ENCODE data around the gene EMC6. TPM values are rescaled to one million over a fixed set of nuclear protein-coding genes. Genes with fewer than 3 reads are reported as not detected.
A peak's percentile ranks its signal among the peaks of the same experiment; 100 is the strongest.

Gene EMC6
- total and polyA plus RNA-seq, 8 donors = 15.9 to 37.6 (median 23.0) TPM

DNA sequence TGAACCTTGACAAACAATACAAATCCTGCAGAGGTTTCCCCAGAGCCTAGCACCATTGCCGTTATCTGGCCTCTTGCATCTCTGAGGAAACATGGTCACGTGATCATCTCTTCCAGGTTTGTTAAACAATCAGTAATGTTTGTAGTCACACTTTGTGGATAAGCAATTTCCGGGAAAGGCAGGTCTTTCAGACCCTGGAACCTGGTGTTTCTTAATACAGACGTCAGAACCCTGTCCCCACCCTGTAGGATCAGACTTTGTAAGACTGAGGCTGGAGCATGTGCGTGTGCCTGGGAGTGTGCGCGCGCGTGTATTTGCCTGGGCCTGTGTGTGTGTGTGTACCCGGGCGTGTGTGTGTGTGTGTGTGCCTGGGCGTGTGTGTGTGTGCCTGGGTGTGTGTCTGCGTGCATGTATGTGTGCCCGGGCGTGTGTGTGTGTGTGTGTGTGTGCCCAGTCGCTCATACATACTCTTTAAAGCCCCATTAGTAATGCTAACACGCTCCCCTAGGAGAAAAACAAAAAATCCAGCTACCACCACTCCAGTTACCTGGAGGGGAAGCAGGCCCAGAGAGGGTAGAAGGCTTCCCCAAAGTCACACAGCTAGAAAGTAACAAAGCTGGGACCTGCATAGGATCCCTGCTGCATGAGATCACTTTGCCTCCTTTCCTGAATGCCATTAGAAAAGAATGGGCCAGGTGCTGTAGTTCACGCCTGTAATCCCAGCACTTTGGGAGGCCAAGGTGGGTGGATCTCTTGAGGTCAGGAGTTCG, 26.7 kb upstream of the EMC6 start:
- Histone ChIP-seq H3K9me3 (no peaks in the 10 kb centered on the region), H3K4me3 (no peak overlapping the region), H3K4me1 (peaks cover 10 to 22% of the 10 kb centered on the region in 2 donors), H3K36me3 (peaks cover 0 to 32% of the 10 kb centered on the region in 2 donors), H3K27ac (no peak overlapping the region), H3K27me3 (no peaks in the 10 kb centered on the region)
- ATAC-seq = peak; percentile 53
- intact Hi-C loops (cut with DNase I) = no loop called here
- no peak for TF ChIP-seq CTCF (IDR thresholded peaks at IDR 0.05)
- DNase-seq = no peak

GRCh38 chr17:3643889-3644349, 24.7 kb upstream of the EMC6 start:
- H3K9me3 ChIP-seq = no peaks in the 10 kb centered on the region
- H3K36me3 ChIP-seq = peaks cover 0 to 52% of the 10 kb centered on the region in 2 donors
- no peak overlapping the region for H3K4me3 ChIP-seq
- ATAC-seq (no peak), DNase-seq (peak in 1 of 4 donors; percentile 23)
- H3K27ac ChIP-seq = no peak overlapping the region
- intact Hi-C loops (cut with DNase I) = no loop called here
- no peaks in the 10 kb centered on the region for H3K27me3 ChIP-seq
- no peak for TF ChIP-seq CTCF (IDR thresholded peaks at IDR 0.05)
- H3K4me1 ChIP-seq = peaks cover 5 to 10% of the 10 kb centered on the region in 2 donors

DNA sequence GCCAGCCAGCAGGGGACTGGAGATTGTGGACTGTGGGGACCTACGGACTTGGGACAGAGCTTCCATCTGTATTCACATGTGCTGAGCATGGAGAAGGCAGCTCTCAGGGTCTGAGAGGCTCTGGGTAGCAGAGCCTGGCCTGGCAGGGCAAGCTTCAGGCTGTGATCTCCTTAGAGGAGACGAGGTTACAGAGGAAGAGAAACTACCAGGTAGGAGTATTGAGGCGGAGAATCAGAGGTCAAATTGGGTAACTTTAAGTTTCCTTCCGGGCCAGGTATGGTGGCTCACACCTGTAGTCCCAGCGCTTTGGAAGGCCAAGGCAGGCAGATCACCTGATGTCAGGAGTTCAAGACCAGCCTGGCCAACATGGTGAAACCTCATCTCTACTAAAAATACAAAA, 23.3 kb upstream of the EMC6 start:
- TF ChIP-seq CTCF (IDR thresholded peaks at IDR 0.05) = no peak
- no peaks in the 10 kb centered on the region for H3K27me3 ChIP-seq
- peaks cover 0 to 62% of the 10 kb centered on the region in 2 donors for H3K36me3 ChIP-seq
- H3K4me3 ChIP-seq = no peak overlapping the region
- DNase-seq = no peak
- peaks cover 0 to 5% of the 10 kb centered on the region in 2 donors for H3K4me1 ChIP-seq
- intact Hi-C loops (cut with DNase I) = no loop called here
- no peak overlapping the region for H3K27ac ChIP-seq
- H3K9me3 ChIP-seq = no peaks in the 10 kb centered on the region
- ATAC-seq = no peak

- Histone ChIP-seq H3K4me3 (no peak overlapping the region), H3K36me3 (peaks cover 0 to 60% of the 10 kb centered on the region in 2 donors), H3K9me3 (no peaks in the 10 kb centered on the region), H3K27me3 (no peaks in the 10 kb centered on the region), H3K4me1 (no peaks in the 10 kb centered on the region), H3K27ac (no peak overlapping the region)
- DNase-seq = no peak
- intact Hi-C loops (cut with DNase I) = no loop called here
- TF ChIP-seq CTCF (IDR thresholded peaks at IDR 0.05) = no peak
- no peak for ATAC-seq
Observed at GRCh38 chr17:3647251-3647650, 21.4 kb upstream of the EMC6 start.

- H3K36me3 ChIP-seq = peaks cover 0 to 60% of the 10 kb centered on the region in 2 donors
- DNase-seq (peak in 2 of 4 donors; percentile 59 to 82), ATAC-seq (peak; percentile 89)
- no peak overlapping the region for H3K27ac ChIP-seq
- no peaks in the 10 kb centered on the region for H3K4me1 ChIP-seq
- no peak overlapping the region for H3K4me3 ChIP-seq
- peak in 1 of 2 donors; percentile 33 for TF ChIP-seq CTCF (IDR thresholded peaks at IDR 0.05)
- H3K9me3 ChIP-seq = no peaks in the 10 kb centered on the region
- intact Hi-C loops (cut with DNase I) = no loop called here
- H3K27me3 ChIP-seq = no peaks in the 10 kb centered on the region
Observed at GRCh38 chr17:3647769-3648555, 20.6 kb upstream of the EMC6 start.

Data from left lung (tissue), 10 donors.